ENCODE data around the gene IL1R1. TPM values are rescaled to one million over a fixed set of nuclear protein-coding genes. Genes with fewer than 3 reads are reported as not detected.

Gene IL1R1
- total and polyA plus RNA-seq, 10 of the 15 experiments (the other 5 are each of a cell fraction or from before 2014, with no cell fraction given) = 0.17 to 13.2 (median 0.53) TPM

- no peak overlapping the region for H3K27ac ChIP-seq (ENCODE audit: control insufficient read depth, insufficient read depth)
- H3K4me3 ChIP-seq = no peak overlapping the region
- ATAC-seq (no peak), DNase-seq (ENCODE audit: low read depth, low spot score) (no peak), FAIRE-seq (no peak)
- no peak overlapping the region for H3K9ac ChIP-seq (ENCODE audit: control insufficient read depth, insufficient read depth, low read length)
- BruUV-seq (replicated peaks) = no TSS peak
- ChIA-PET POLR2A (interaction anchor here (0.6 kb wide), 1 partner anchor 828 kb away, joined by 3 read pairs; no protein-coding TSS in a partner anchor), RAD21 (ENCODE audit: unreplicated experiment) (no interaction called here), CTCF (no interaction called here), SMC1A (ENCODE audit: uncharacterized antibody, unreplicated experiment) (interaction anchor here (1.1 kb wide), 1 partner anchor 34 kb away, joined by 5 read pairs; no protein-coding TSS in a partner anchor)
- H2AFZ ChIP-seq (ENCODE audit: control insufficient read depth, low read depth, low read length) = no peak overlapping the region
- in situ Hi-C loops (cut with MboI) = no loop called here
- no peaks in the 10 kb centered on the region for H3K4me1 ChIP-seq (ENCODE audit: control insufficient read depth, insufficient read depth, low read length)
- intact Hi-C loops (cut with micrococcal nuclease; ENCODE audit: unreplicated experiment) = no loop called here
- no peaks in the 10 kb centered on the region for H3K79me2 ChIP-seq (ENCODE audit: control insufficient read depth, insufficient read depth, low read length)
- H4K20me1 ChIP-seq (ENCODE audit: control insufficient read depth, insufficient read depth) = no peaks in the 10 kb centered on the region
- no peaks in the 10 kb centered on the region; the same call in 2 of the 3 replicates for H3K9me3 ChIP-seq (replicated peaks; ENCODE audit: control insufficient read depth, insufficient read depth, low read length)
- no peaks in the 10 kb centered on the region for H3K27me3 ChIP-seq (replicated peaks in 1 of 2; ENCODE audit: control insufficient read depth in 2 of 2, insufficient read depth in 2 of 2, low read length in 1 of 2)
- H3K4me2 ChIP-seq (ENCODE audit: control insufficient read depth, insufficient read depth) = no peak overlapping the region
- 14% methylated on average over 5 of the region's 5 CpGs for WGBS (ENCODE audit: insufficient coverage, insufficient replicate concordance, low lambda C conversion rate, missing lambda C conversion rate)
- TF ChIP-seq USF1 (IDR thresholded peaks at IDR 0.05; ENCODE audit: borderline replicate concordance, extremely low read length, insufficient read depth, low read depth, low read length) (no peak), CBFB (IDR thresholded peaks at IDR 0.05; ENCODE audit: low read depth) (no peak)
- no peaks in the 10 kb centered on the region for H3K36me3 ChIP-seq (ENCODE audit: control insufficient read depth in 2 of 2, insufficient read depth in 2 of 2, low read length in 1 of 2)
Measured at GRCh38 chr2:102206666-102207341, 64.3 kb downstream of the IL1R1 start.

- CTCF ChIA-PET = no interaction called here
- H3K27ac ChIP-seq (ENCODE audit: control insufficient read depth, insufficient read depth) = no peak overlapping the region
- no TSS peak for BruUV-seq (replicated peaks)
- intact Hi-C loops (cut with micrococcal nuclease; ENCODE audit: unreplicated experiment) (no loop called here), in situ Hi-C loops (cut with MboI) (no loop called here)
- TF ChIP-seq MTA2 (IDR thresholded peaks at IDR 0.05; ENCODE audit: low read depth) (no peak), ZBED1 (IDR thresholded peaks at IDR 0.05; ENCODE audit: borderline replicate concordance) (no peak)
- DNase-seq (ENCODE audit: low read depth, low spot score) = no peak
- no peaks in the 10 kb centered on the region for H3K36me3 ChIP-seq (ENCODE audit: control insufficient read depth in 2 of 2, insufficient read depth in 2 of 2, low read length in 1 of 2)
- H3K9me3 ChIP-seq (replicated peaks; ENCODE audit: control insufficient read depth, insufficient read depth, low read length) = no peaks in the 10 kb centered on the region; the same call in 2 of the 3 replicates
- H2AFZ ChIP-seq (ENCODE audit: control insufficient read depth, low read depth, low read length) = no peak overlapping the region
- no peak for FAIRE-seq
- RAD21 ChIA-PET (ENCODE audit: unreplicated experiment) = no interaction called here
- H3K9ac ChIP-seq (ENCODE audit: control insufficient read depth, insufficient read depth, low read length) = no peak overlapping the region
- POLR2A ChIA-PET = no interaction called here
- no peaks in the 10 kb centered on the region for H3K79me2 ChIP-seq (ENCODE audit: control insufficient read depth, insufficient read depth, low read length)
- H3K4me1 ChIP-seq (ENCODE audit: control insufficient read depth, insufficient read depth, low read length) = no peaks in the 10 kb centered on the region
- H3K4me3 ChIP-seq = no peak overlapping the region
- H4K20me1 ChIP-seq (ENCODE audit: control insufficient read depth, insufficient read depth) = no peaks in the 10 kb centered on the region
- no peak overlapping the region for H3K4me2 ChIP-seq (ENCODE audit: control insufficient read depth, insufficient read depth)
- SMC1A ChIA-PET (ENCODE audit: uncharacterized antibody, unreplicated experiment) = interaction anchor here (1.7 kb wide), 1 partner anchor 11 kb away, joined by 4 read pairs; no protein-coding TSS in a partner anchor
- no peak for ATAC-seq
- H3K27me3 ChIP-seq (replicated peaks in 1 of 2; ENCODE audit: control insufficient read depth in 2 of 2, insufficient read depth in 2 of 2, low read length in 1 of 2) = no peaks in the 10 kb centered on the region
Measured at GRCh38 chr2:102208774-102209173, 66.2 kb downstream of the IL1R1 start.
